GM18502 (cell line): ENCODE results near the gene NELL2.
"Not testable (repeated sequence)": the region's sequence is repeated elsewhere in the genome, so short reads cannot be mapped to it uniquely, and the experiment has no call there.

Source experiments
- ATAC-seq: cut with Tn5 transposase; IDR thresholded peaks from one replicate; pipeline ENCODE4 v1.9.1; 2021; ENCODE audit warnings: mild to moderate bottlenecking; ENCODE audit not compliant: unreplicated experiment, poor library complexity

Gene NELL2

GRCh38 chr12:44847888-44848702 lies 28.0 kb downstream of the NELL2 start:
- ATAC-seq: peak; percentile 96

DNA sequence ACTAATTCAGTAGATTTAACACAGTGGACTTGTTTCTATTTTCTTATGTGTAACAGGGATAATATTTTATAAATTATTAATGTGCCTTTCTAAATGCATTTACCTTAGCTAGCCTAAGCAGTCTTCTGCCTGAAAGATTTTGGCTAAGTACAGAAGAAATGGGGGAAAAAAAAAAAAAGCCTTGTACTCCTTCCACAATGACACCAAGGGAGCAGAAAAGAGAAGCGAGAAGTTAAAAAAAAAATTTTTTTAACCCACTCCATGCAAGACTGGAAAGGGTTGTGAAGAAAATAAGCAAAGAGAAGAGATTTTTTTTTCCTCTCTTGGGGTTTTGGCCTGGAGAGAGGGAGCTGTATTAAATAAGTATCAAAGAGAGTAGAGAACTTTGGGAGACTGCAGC lies 28.7 kb downstream of the NELL2 start:
- peak; percentile 23 for ATAC-seq

GRCh38 chr12:44846826-44847225 lies 29.3 kb downstream of the NELL2 start:
- ATAC-seq: no peak

DNA sequence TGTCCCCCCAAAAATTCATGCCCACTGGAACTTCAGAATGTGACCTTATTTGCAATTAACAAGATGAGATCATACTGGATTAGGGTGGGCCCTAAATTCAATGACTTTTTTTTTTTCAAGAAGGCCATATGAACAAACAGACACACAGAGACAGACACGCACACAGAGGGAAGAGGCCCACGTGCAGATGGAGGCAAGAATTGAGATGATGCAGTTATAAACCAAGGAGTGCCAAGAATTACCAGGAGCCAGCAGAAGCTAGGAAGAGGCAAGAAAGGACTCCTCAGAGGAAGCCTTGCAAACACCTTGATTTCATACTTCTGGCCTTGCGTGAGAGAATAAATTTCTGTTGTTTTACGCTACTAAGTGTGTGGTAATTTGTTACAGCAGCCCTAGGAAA lies 33.4 kb downstream of the NELL2 start:
- no peak for ATAC-seq

DNA sequence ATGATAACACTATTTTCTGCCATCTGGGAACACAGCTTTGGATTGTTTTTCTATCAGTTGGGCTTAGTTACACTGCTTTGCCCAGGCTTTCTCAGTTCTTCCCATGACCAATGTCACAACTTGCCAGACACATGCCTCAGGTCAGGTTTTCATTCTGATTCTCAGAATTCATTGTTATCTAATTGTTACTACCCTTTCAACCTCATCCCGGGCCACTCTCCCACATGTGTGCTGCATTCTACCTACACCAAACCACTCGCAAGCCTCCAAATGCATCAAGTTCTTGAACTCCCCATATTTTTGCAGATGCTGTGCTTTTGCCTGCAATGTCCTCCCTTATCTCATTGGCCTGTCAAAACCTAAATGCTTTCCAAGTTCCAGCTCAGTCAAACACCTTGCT lies 36.3 kb downstream of the NELL2 start:
- ATAC-seq: no peak

- no peak for ATAC-seq
Observed at GRCh38 chr12:44837114-44837755, 38.9 kb downstream of the NELL2 start.

DNA sequence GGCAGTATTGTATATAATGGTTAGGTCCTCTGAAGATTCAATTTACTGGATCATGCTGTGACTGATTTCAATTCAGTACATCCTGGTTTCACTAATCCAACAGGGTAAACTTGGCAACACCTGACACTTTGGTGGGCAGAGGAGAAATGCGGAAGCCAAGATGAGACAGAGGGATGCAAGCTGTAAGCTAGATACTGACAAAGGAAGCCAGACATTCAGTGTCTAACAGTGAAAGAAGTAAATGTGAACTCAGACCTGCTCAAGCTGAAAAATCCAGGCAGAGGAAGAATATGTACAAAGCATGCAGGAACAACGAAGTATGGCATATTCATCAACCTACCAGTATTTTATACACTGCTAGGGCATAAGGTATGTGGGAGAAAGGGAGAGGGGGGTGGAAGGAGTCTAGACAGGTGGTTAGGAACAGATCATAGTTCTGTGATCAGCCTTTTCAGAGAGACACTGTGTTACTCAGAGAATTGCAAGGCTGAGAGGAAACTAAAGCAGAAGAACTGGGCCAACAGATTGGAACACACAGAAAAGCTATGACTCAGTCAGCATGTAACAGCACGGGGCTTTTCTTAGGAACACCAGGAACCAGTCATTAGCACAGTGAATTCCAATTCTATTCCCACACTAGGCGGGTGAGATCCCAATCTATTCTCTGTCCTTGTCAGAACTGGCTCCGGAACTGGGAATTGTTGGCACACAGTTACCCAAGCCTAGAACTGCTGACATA lies 40.3 kb downstream of the NELL2 start:
- no peak for ATAC-seq

- not testable (repeated sequence) for ATAC-seq
Observed at GRCh38 chr12:44834996-44835395, 41.1 kb downstream of the NELL2 start.

- no peak for ATAC-seq
Observed at GRCh38 chr12:44833561-44833960, 42.6 kb downstream of the NELL2 start.

GRCh38 chr12:44830566-44831055 lies 45.5 kb downstream of the NELL2 start:
- ATAC-seq: no peak

- ATAC-seq: no peak
Observed at GRCh38 chr12:44829045-44829444, 47.1 kb downstream of the NELL2 start.

GRCh38 chr12:44827832-44828438 lies 48.2 kb downstream of the NELL2 start:
- ATAC-seq: no peak

DNA sequence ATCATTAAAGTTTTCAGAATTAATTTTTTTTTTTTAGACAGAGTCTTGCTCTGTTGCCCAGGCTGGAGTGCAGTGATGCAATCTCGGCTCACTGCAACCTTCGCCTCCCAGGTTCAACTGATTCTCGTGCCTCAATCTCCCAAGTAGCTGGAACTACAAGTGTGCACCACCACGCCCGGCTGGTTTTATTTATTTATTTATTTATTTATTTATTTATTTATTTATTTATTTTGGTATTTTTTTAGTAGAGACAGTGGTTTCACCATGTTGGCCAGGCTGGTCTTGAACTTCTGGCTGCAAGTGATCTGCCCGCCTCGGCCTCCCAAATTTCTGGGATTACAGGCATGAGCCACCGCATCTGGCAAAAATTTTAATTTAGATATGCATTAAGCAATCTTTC lies 54.4 kb downstream of the NELL2 start:
- ATAC-seq: not testable (repeated sequence)

GRCh38 chr12:44819884-44820283 lies 56.2 kb downstream of the NELL2 start:
- no peak for ATAC-seq

GRCh38 chr12:44817687-44818086 lies 58.4 kb downstream of the NELL2 start:
- no peak for ATAC-seq

DNA sequence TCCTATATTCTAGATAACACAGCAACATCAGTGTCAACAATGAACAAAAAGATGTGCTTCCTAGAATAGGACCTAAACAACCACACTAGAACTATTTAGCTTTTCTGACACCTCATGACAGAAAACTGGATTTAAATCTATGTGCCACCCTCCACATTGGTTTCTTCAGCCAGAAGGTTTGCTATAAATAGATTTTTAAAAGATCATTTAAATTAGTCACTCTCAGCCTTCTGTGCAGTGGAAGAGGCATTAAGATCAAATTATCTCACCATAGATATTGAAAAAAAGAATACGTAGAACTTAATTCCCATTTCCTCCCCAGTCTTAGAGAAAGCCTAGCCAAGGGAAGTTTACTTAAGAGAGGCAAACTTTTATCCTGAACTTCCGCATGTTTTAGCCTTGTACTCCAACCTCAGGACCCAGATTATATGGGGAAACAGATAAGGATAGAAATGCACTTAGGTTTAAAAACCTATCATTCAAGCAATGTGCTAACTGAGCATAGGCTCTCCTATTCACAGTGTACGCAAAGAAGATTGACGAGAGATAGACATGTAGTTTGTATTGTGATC lies 59.6 kb downstream of the NELL2 start:
- no peak for ATAC-seq

DNA sequence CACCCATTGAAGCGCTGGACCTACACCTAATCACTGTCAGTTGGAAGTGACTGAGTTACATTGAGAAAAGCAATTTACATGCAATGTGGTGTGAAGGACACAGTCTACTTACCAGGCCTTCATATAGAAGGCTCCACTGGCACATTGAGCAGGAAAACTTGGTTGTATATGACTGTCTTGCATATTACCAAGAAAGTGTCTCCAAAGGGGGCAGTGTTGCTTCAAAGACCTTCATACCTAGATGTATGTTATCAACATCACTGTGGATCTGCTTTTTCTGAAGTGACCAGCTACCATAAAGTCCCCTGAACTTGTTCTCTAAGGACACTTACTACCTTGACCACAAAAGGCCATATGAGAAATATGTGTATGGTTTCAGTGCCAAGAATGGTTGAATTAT lies 64.1 kb downstream of the NELL2 start:
- ATAC-seq: peak; percentile 76

GRCh38 chr12:44804068-44804467 lies 72.0 kb downstream of the NELL2 start:
- ATAC-seq: no peak

GRCh38 chr12:44795970-44796369 lies 80.1 kb downstream of the NELL2 start:
- no peak for ATAC-seq

- ATAC-seq: no peak
Observed at GRCh38 chr12:44788731-44789130, 87.4 kb downstream of the NELL2 start.
